Bladder microvascular endothelial cell (primary cell): Measurements from ENCODE around the gene MCF2L2. TPM values are rescaled to one million over a fixed set of nuclear protein-coding genes. Genes with fewer than 3 reads are reported as not detected.

Experiments
- total RNA-seq: library from RNA; depleted of rRNA; stranded (reverse); fragments of >200 nt; gene quantifications from 2 replicates; pipeline ENCODE4 v1.2.3, GENCODE V29; 2014

MCF2L2 gene
- 0.57 and 1.8 TPM in 2 replicates for total RNA-seq

GRCh38 chr3:183428447-183429211 is at the start of gene MCF2L2:
TSS of gene MCF2L2 (minus strand) at chr3:183428619. CDS start at chr3:183427977, 642 bp downstream.

DNA sequence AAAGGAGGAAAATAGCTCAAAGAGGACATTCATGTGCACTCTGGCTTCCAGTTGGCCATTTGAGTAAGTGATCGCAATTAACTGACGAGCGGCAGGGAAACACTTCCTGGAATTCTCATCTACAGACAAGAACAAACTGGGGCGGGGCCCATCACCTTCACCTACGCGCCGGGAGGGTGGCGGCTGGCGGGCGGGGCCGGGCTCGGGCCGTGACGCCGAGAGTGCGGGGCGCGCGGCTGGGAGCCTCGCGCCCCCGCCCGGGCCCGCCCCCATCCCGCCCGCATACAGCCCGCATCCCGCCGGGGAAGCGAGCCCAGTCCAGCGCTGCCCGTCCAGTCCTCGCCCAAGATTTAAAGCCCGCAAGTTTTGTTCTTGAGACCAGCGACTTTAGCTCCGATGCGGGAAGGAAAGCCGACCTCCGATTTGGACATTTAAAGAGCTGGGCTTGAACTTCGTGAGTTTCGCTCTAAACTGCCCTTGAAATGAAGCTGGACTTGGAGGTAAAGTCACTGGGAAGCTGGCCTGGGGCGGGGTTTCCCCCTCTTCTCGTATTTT is 175.4 kb downstream of the MCF2L2 start, which contains the start of gene B3GNT5:
Gene B3GNT5, plus strand, starts transcription at position 281 of the 555 bp plus-strand sequence. CDS start 16,546 bp downstream, outside the sequence.

Other genes with a start within 250 kb of the MCF2L2 start
- 11.0 and 32.7 TPM in 2 replicates for gene B3GNT5, start 175.4 kb downstream of the MCF2L2 start, total RNA-seq
- 6.9 and 8.6 TPM in 2 replicates for gene KLHL6, start 127.1 kb upstream of the MCF2L2 start, total RNA-seq
- 62.7 and 152 TPM in 2 replicates for gene KLHL24, start 207.0 kb upstream of the MCF2L2 start, total RNA-seq